Adrenal gland (tissue), 12 donors: ENCODE data around the gene MYMK. TPM values are rescaled to one million over a fixed set of nuclear protein-coding genes. Genes with fewer than 3 reads are reported as not detected.

Experiments used
- DNase-seq, 7 donors: peaks; one replicate each; pipeline ENCODE4 v3.0.0-alpha.2; 2019 to 2020
- H3K27ac ChIP-seq, 5 donors: fragments of 200-600 bp; sonication (generic) in 4 of 5; 1 replicate in 3 of 5; 2 replicates in 2 of 5; pipeline versions ENCODE4 v1.5.1 to v1.8.0; 2016 to 2020; ENCODE audit warnings: mild to moderate bottlenecking in 1 of 5
- H3K27me3 ChIP-seq: fragments of 200-600 bp; 2 replicates; pipeline ENCODE4 v1.8.0; 2021
- H3K36me3 ChIP-seq, 2 donors: fragments of 200-600 bp; replicated peaks in 1 of 2; 1 replicate in 1 of 2; 2 replicates in 1 of 2; pipeline versions ENCODE4 v1.5.1 to v1.8.0; 2018 to 2022
- H3K4me1 ChIP-seq, 2 donors: fragments of 200-600 bp; replicated peaks in 1 of 2; 1 replicate in 1 of 2; 2 replicates in 1 of 2; pipeline versions ENCODE4 v1.5.1 to v1.8.0; 2018 to 2021
- H3K4me3 ChIP-seq, 4 donors: fragments of 200-600 bp; sonication (generic) in 3 of 4; one replicate each; pipeline ENCODE4 v1.5.1; 2016 to 2018
- H3K9me3 ChIP-seq, 3 donors: fragments of 200-600 bp; sonication (generic) in 1 of 3; replicated peaks in 1 of 3; 1 replicate in 2 of 3; 2 replicates in 1 of 3; pipeline versions ENCODE4 v1.5.1 to v1.8.0; 2016 to 2021
- CTCF ChIP-seq, 6 experiments: fragments of 450-650 bp in 4 of 6; fragments of 200-600 bp in 2 of 6; sonication (generic) in 1 of 6; IDR thresholded peaks; 1 replicate in 5 of 6; 2 replicates in 1 of 6; pipeline versions ENCODE4 v1.5.1 to v1.8.0; 2016 to 2021; ENCODE audit warnings: antibody characterized with exemption in 6 of 6, mild to moderate bottlenecking in 2 of 6, moderate library complexity in 1 of 6
- POLR2A ChIP-seq, 2 donors: fragments of 450-650 bp; IDR thresholded peaks; one replicate each; pipeline ENCODE4 v1.6.1; 2017; ENCODE audit warnings: antibody characterized with exemption in 2 of 2, mild to moderate bottlenecking in 2 of 2, moderate library complexity in 1 of 2
- WGBS, 4 donors: extraction: QIAGEN DNeasy Blood & Tissue Kit in 2 of 4; methylation state at CpG; one replicate each; pipeline versions ENCODE4 v1.1.5 to v1.1.7; 2013 to 2017; 5-methylcytosine and 5-hydroxymethylcytosine counted together
- intact Hi-C, 2 donors: fragments of 100-400 bp; cut with DNase I; formaldehyde crosslinking; loops; one replicate each; pipeline versions ENCODE4 v1.14.1 to v1.15.0; 2022 to 2023
- polyA plus RNA-seq, 3 donors: library from polyadenylated mRNA; stranded (reverse); fragments of 200-250 nt in 2 of 3; fragments of 350-450 nt in 1 of 3; fragmentation: Illumina TruSeq in 1 of 3; extraction: RNeasy Lipid Tissue Mini Kit (QIAGEN cat#74804) in 1 of 3; gene quantifications; one replicate each; pipeline ENCODE4 v1.2.3, GENCODE V29; 2013 to 2014
- total RNA-seq, 9 donors: library from RNA; depleted of rRNA in 4 of 9; stranded (reverse); fragments of >200 nt in 4 of 9; fragments of 120-200 nt in 1 of 9; fragmentation: NEBNext Ultra II Directional in 1 of 9; extraction: Animal tissue kit (Norgen Biotek cat#: 25700) in 1 of 9; gene quantifications; one replicate each; pipeline versions ENCODE4 v1.1.0 to v1.2.4, GENCODE V29; 2013 to 2023
- donor health status: healthy with polysubstance abuse.
- donor health status: Bipolar disorder and iron deficiency.
- donor health status: DM: yes; HTN: yes; CAD: no.
- donor health status: DM: no; HTN: no; CAD: no.
- donor health status: DM: no; HTN: no; CAD: no.
- donor health status: DM: yes; HTN: yes; CAD: no.

The MYMK gene
- total and polyA plus RNA-seq, 12 donors = not detected

DNA sequence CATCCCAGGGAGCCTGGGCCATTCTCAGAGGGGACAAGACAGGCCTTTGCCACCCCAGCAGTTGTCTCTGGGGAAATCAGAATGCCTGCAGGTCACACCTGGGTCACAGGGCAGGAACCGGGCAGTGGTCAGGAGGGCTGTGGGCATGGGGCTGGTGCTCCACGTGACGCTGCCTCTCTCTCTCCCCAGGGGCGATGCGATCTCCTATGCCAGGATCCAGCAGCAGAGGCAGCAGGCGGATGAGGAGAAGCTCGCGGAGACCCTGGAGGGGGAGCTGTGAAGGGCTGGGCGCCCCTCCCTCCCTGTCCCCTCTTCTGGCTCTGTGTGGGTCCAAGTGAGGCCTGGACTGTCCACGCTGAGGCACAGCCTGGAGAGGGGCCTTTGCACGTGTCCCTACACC is 56.4 kb downstream of the MYMK start:
- intact Hi-C loops = no loop called here

GRCh38 chr9:133467101-133467500 is 57.7 kb downstream of the MYMK start:
- TF ChIP-seq POLR2A (IDR thresholded peaks at IDR 0.05) (no peak), CTCF (IDR thresholded peaks at IDR 0.05) (no peak)
- H3K4me1 ChIP-seq = no peaks in the 10 kb centered on the region
- no peaks in the 10 kb centered on the region for H3K36me3 ChIP-seq
- no peak overlapping the region for H3K27ac ChIP-seq
- H3K27me3 ChIP-seq = no peaks in the 10 kb centered on the region
- no peak for DNase-seq
- H3K4me3 ChIP-seq = no peak overlapping the region
- WGBS, 4 donors = 91 to 96% (median 94%) methylated on average over 6 to 10 of the region's 10 CpGs
- intact Hi-C loops = no loop called here
- no peaks in the 10 kb centered on the region for H3K9me3 ChIP-seq

More for the DNA sequence above, 56.4 kb downstream of the MYMK start:
- no peaks in the 10 kb centered on the region for H3K36me3 ChIP-seq
- H3K27ac ChIP-seq = no peak overlapping the region
- DNase-seq = no peak
- no peaks in the 10 kb centered on the region for H3K4me1 ChIP-seq
- H3K4me3 ChIP-seq = no peak overlapping the region
- 90 to 95% (median 91%) methylated on average over 10 to 11 of the region's 11 CpGs; no CpG with 5 or more reads in 1 of the 4 donors for WGBS, 4 donors
- no peaks in the 10 kb centered on the region for H3K9me3 ChIP-seq
- no peak for TF ChIP-seq CTCF (IDR thresholded peaks at IDR 0.05)
- TF ChIP-seq POLR2A (IDR thresholded peaks at IDR 0.05) = no peak
- H3K27me3 ChIP-seq = no peaks in the 10 kb centered on the region

DNA sequence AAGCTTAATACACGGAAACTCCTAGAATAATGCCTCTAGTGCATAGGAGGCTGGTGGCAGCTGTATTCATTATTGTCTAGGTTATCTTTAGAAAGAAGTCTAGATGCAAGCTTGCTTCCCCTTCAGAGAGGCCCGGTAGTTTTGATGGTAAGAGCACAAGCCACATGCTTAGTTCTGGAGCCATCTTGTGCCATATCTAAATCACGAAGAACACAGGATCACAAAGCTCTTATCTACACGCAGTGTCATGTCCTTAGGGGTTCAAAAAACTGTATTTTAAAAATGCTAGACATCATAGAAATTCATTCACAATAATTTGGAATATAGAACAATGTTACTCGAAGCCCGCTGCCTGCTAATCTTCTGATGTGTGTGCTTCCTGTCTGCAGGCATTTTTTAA is 58.8 kb downstream of the MYMK start:
- Histone ChIP-seq H3K36me3 (no peaks in the 10 kb centered on the region), H3K4me3 (no peak overlapping the region), H3K4me1 (peaks cover 0 to 4% of the 10 kb centered on the region in 2 donors), H3K27ac (no peak overlapping the region), H3K9me3 (no peaks in the 10 kb centered on the region), H3K27me3 (no peaks in the 10 kb centered on the region)
- TF ChIP-seq POLR2A (IDR thresholded peaks at IDR 0.05) (no peak), CTCF (IDR thresholded peaks at IDR 0.05) (no peak)
- intact Hi-C loops = no loop called here
- 84 to 94% (median 86%) methylated on average over 6 of the region's 6 CpGs for WGBS, 4 donors
- DNase-seq = no peak

DNA sequence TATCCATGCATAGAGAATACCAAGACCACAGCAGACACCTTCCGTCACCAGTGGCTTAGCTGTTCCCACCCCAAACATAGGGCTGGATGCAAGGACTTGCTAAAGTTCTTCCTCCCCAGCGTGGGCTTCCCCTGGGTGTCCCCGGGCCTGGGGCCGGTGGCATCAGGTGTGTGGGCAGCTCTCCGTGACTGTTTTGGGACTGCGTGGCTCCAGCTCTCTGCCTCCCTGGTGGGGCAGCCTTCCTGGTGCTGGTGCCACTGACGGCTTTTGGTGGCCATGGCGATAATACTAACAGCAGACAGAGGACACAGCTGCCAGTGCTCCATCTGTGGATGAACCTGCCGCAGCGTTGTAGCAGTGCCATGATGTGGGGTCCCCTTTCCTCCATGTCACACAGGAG is 60.1 kb downstream of the MYMK start:
- Histone ChIP-seq H3K27ac (no peak overlapping the region), H3K36me3 (no peaks in the 10 kb centered on the region), H3K4me1 (peaks cover 0 to 11% of the 10 kb centered on the region in 2 donors), H3K27me3 (no peaks in the 10 kb centered on the region), H3K9me3 (no peaks in the 10 kb centered on the region), H3K4me3 (no peak overlapping the region)
- 91 to 100% (median 96%) methylated on average over 1 to 10 of the region's 10 CpGs for WGBS, 4 donors
- intact Hi-C loops = no loop called here
- no peak for TF ChIP-seq POLR2A (IDR thresholded peaks at IDR 0.05)
- no peak for TF ChIP-seq CTCF (IDR thresholded peaks at IDR 0.05)
- DNase-seq = no peak

Other genes with a start within 250 kb of the MYMK start
- 10 to 100 TPM in 7 of 9 donors, 1 to 10 TPM in 2; 2.9 to 43.1 (median 18.7) TPM for gene ABO, start 249.8 kb downstream of the MYMK start, total RNA-seq
- gene ABO, start 249.8 kb downstream of the MYMK start, polyA plus RNA-seq = 10 to 100 TPM in 2 of 3 donors, 1 to 10 TPM in 1; 9.9 to 20.8 (median 18.5) TPM
- 10 to 100 TPM in 8 of 9 donors, 1 to 10 TPM in 1; 6.2 to 42.2 (median 23.0) TPM for gene SURF6, start 188.8 kb downstream of the MYMK start, total RNA-seq
- 10 to 100 TPM; 18.7 to 36.4 (median 23.4) TPM for gene SURF6, start 188.8 kb downstream of the MYMK start, polyA plus RNA-seq
- 10 to 100 TPM; 13.2 to 38.0 (median 33.8) TPM for gene MED22, start 176.8 kb downstream of the MYMK start, total RNA-seq
- 10 to 100 TPM; 11.4 to 21.3 (median 17.8) TPM for gene MED22, start 176.8 kb downstream of the MYMK start, polyA plus RNA-seq
- 1,000 to 10,000 TPM; 1,947 to 3,128 (median 2,349) TPM for gene RPL7A, start 176.7 kb downstream of the MYMK start, total RNA-seq
- 1,000 to 10,000 TPM; 1,875 to 3,598 (median 2,830) TPM for gene RPL7A, start 176.7 kb downstream of the MYMK start, polyA plus RNA-seq
- 100 to 1,000 TPM in 1 of 9 donors, 10 to 100 TPM in 8; 50.9 to 111 (median 71.5) TPM for gene SURF1, start 168.5 kb downstream of the MYMK start, total RNA-seq
- 10 to 100 TPM; 55.7 to 96.3 (median 79.9) TPM for gene SURF1, start 168.5 kb downstream of the MYMK start, polyA plus RNA-seq
- gene SURF2, start 168.4 kb downstream of the MYMK start, total RNA-seq = 10 to 100 TPM; 13.4 to 29.2 (median 20.8) TPM
- 10 to 100 TPM; 19.9 to 53.0 (median 41.4) TPM for gene SURF2, start 168.4 kb downstream of the MYMK start, polyA plus RNA-seq
- 100 to 1,000 TPM; 157 to 340 (median 183) TPM for gene SURF4, start 148.9 kb downstream of the MYMK start, total RNA-seq
- gene SURF4, start 148.9 kb downstream of the MYMK start, polyA plus RNA-seq = 100 to 1,000 TPM in 1 of 3 donors, 10 to 100 TPM in 2; 43.4 to 285 (median 53.4) TPM
- gene STKLD1, start 148.6 kb downstream of the MYMK start, total RNA-seq = 1 to 10 TPM in 6 of 9 donors, under 1 TPM in 1, not detected in 2; 0.71 to 6.0 (median 1.8) TPM
- gene STKLD1, start 148.6 kb downstream of the MYMK start, polyA plus RNA-seq = 1 to 10 TPM; 2.4 to 5.2 (median 4.8) TPM
- gene REXO4, start 106.9 kb downstream of the MYMK start, total RNA-seq = 10 to 100 TPM; 18.9 to 27.6 (median 23.0) TPM
- gene REXO4, start 106.9 kb downstream of the MYMK start, polyA plus RNA-seq = 10 to 100 TPM; 19.4 to 24.2 (median 20.5) TPM
- gene ADAMTS13, start 102.6 kb downstream of the MYMK start, total RNA-seq = 1 to 10 TPM in 6 of 9 donors, under 1 TPM in 3; 0.30 to 8.7 (median 1.8) TPM
- gene ADAMTS13, start 102.6 kb downstream of the MYMK start, polyA plus RNA-seq = 10 to 100 TPM in 2 of 3 donors, under 1 TPM in 1; 0.15 to 19.9 (median 13.4) TPM
- 10 to 100 TPM; 11.4 to 29.5 (median 21.5) TPM for gene CACFD1, start 65.0 kb downstream of the MYMK start, total RNA-seq
- gene CACFD1, start 65.0 kb downstream of the MYMK start, polyA plus RNA-seq = 10 to 100 TPM in 1 of 3 donors, 1 to 10 TPM in 2; 6.5 to 11.1 (median 8.8) TPM
- gene SLC2A6, start 45.9 kb downstream of the MYMK start, total RNA-seq = 10 to 100 TPM in 3 of 9 donors, 1 to 10 TPM in 6; 1.4 to 79.1 (median 8.0) TPM
- 1 to 10 TPM; 3.3 to 6.7 (median 5.0) TPM for gene SLC2A6, start 45.9 kb downstream of the MYMK start, polyA plus RNA-seq
- 100 to 1,000 TPM in 2 of 9 donors, 10 to 100 TPM in 6, under 1 TPM in 1; 1.00 to 138 (median 58.2) TPM for gene ADAMTSL2, start 9.7 kb upstream of the MYMK start, total RNA-seq
- 100 to 1,000 TPM in 1 of 3 donors, 10 to 100 TPM in 1, 1 to 10 TPM in 1; 4.1 to 108 (median 35.3) TPM for gene ADAMTSL2, start 9.7 kb upstream of the MYMK start, polyA plus RNA-seq
- gene FAM163B, start 84.4 kb upstream of the MYMK start, total RNA-seq = 10 to 100 TPM in 2 of 9 donors, 1 to 10 TPM in 6, under 1 TPM in 1; 0.72 to 14.2 (median 1.9) TPM
- 10 to 100 TPM in 1 of 3 donors, 1 to 10 TPM in 2; 2.8 to 14.3 (median 4.5) TPM for gene FAM163B, start 84.4 kb upstream of the MYMK start, polyA plus RNA-seq
- gene DBH, start 111.4 kb upstream of the MYMK start, total RNA-seq = 100 to 1,000 TPM in 1 of 9 donors, 10 to 100 TPM in 3, 1 to 10 TPM in 2, under 1 TPM in 2, not detected in 1; 0.24 to 234 (median 8.3) TPM
- gene DBH, start 111.4 kb upstream of the MYMK start, polyA plus RNA-seq = 100 to 1,000 TPM in 2 of 3 donors, 10 to 100 TPM in 1; 47.0 to 211 (median 147) TPM
- 1 to 10 TPM; 1.5 to 9.6 (median 3.1) TPM for gene SARDH, start 213.4 kb upstream of the MYMK start, total RNA-seq
- gene SARDH, start 213.4 kb upstream of the MYMK start, polyA plus RNA-seq = 1 to 10 TPM in 2 of 3 donors, under 1 TPM in 1; 0.81 to 6.8 (median 3.0) TPM